Osteoblast (primary cell): ENCODE results near the gene HIRA. TPM values are rescaled to one million over a fixed set of nuclear protein-coding genes. Genes with fewer than 3 reads are reported as not detected.

Source experiments
- DNase-seq: peaks from one replicate; pipeline ENCODE4 v3.0.0; 2011; ENCODE audit warnings: low spot score, mixed read lengths; ENCODE audit not compliant: insufficient read length; ENCODE audit errors: missing footprints
- H2AFZ ChIP-seq: 2 replicates; pipeline ENCODE4 v1.6.0; 2011; ENCODE audit warnings: mild to moderate bottlenecking, low read length
- H3K27ac ChIP-seq: 2 replicates; pipeline ENCODE4 v1.5.1; 2011; ENCODE audit warnings: mild to moderate bottlenecking, low read depth, low read length, moderate library complexity
- H3K27me3 ChIP-seq: 2 replicates; pipeline ENCODE4 v1.6.0; 2012; ENCODE audit warnings: mild to moderate bottlenecking, control low read depth, inconsistent platforms, low read length, moderate library complexity; ENCODE audit not compliant: insufficient read depth
- H3K36me3 ChIP-seq: 2 replicates; pipeline ENCODE4 v1.5.1; 2011; ENCODE audit warnings: mild to moderate bottlenecking, low read length, control low read depth, moderate library complexity; ENCODE audit not compliant: insufficient read depth
- H3K4me1 ChIP-seq: 2 replicates; pipeline ENCODE4 v1.5.1; 2011; ENCODE audit warnings: mild to moderate bottlenecking, low read length, control low read depth, moderate library complexity; ENCODE audit not compliant: insufficient read depth
- H3K4me2 ChIP-seq: 2 replicates; pipeline ENCODE4 v1.6.0; 2011; ENCODE audit warnings: mild to moderate bottlenecking, low read length; ENCODE audit not compliant: insufficient read depth
- H3K4me3 ChIP-seq: fragments of 200-600 bp; sonication (generic); 3 replicates; pipeline ENCODE4 v1.5.1; 2012; ENCODE audit warnings: mild to moderate bottlenecking, low read length, inconsistent platforms; ENCODE audit not compliant: insufficient read depth
- H3K79me2 ChIP-seq: 2 replicates; pipeline ENCODE4 v1.6.0; 2012; ENCODE audit warnings: mild to moderate bottlenecking, low read length, control low read depth, inconsistent platforms; ENCODE audit not compliant: insufficient read depth
- H3K9me3 ChIP-seq: 2 replicates; pipeline ENCODE4 v1.5.1; 2011; ENCODE audit warnings: low read depth, low read length, control low read depth
- H4K20me1 ChIP-seq: 2 replicates; pipeline ENCODE4 v1.6.0; 2012; ENCODE audit warnings: mild to moderate bottlenecking, low read length, control low read depth; ENCODE audit not compliant: insufficient read depth
- CTCF ChIP-seq: IDR thresholded peaks from 2 replicates; pipeline ENCODE4 v1.5.1; 2011; ENCODE audit warnings: mild to moderate bottlenecking, low read depth, low read length, moderate library complexity; ENCODE audit errors: extremely low read depth
- total RNA-seq: library from RNA; depleted of rRNA; stranded (reverse); fragments of >200 nt; gene quantifications from 2 replicates; pipeline ENCODE4 v1.2.3, GENCODE V29; 2012

Gene HIRA
- total RNA-seq, 1 donor = 22.1 TPM

- peaks cover 22% of the 10 kb centered on the region for H3K4me1 ChIP-seq
- DNase-seq = peak; percentile 98
- H3K27me3 ChIP-seq = no peaks in the 10 kb centered on the region
- H3K27ac ChIP-seq = peak within 1 kb of the TSS; percentile 100
- H4K20me1 ChIP-seq = peaks cover 26% of the 10 kb centered on the region
- H2AFZ ChIP-seq = peak within 1 kb of the TSS; percentile 97
- H3K4me2 ChIP-seq = peak within 1 kb of the TSS; percentile 99
- H3K4me3 ChIP-seq = peak within 1 kb of the TSS; percentile 88
- no peak for TF ChIP-seq CTCF
- peaks cover 16% of the 10 kb centered on the region for H3K36me3 ChIP-seq
- no peaks in the 10 kb centered on the region for H3K9me3 ChIP-seq
- H3K79me2 ChIP-seq = peaks cover 56% of the 10 kb centered on the region
These were observed 48.0 kb upstream of the HIRA start, which contains the start of gene CDC45 for GRCh38 chr22:19479355-19480172. Gene CDC45 (plus strand): TSS chr22:19479920. CDS start chr22:19479969, 49 bp downstream.

GRCh38 chr22:19478901-19479354 lies 47.4 kb upstream of the HIRA start, which contains the start of gene UFD1:
Gene UFD1 (minus strand): TSS chr22:19479193. CDS start chr22:19479085, 108 bp downstream.
- peak within 1 kb of the TSS; percentile 100 for H3K27ac ChIP-seq
- peak; percentile 96 for DNase-seq
- H3K4me3 ChIP-seq = peak within 1 kb of the TSS; percentile 88
- peaks cover 14% of the 10 kb centered on the region for H3K36me3 ChIP-seq
- peaks cover 22% of the 10 kb centered on the region for H3K4me1 ChIP-seq
- H2AFZ ChIP-seq = peak within 1 kb of the TSS; percentile 97
- no peaks in the 10 kb centered on the region for H3K9me3 ChIP-seq
- no peak for TF ChIP-seq CTCF
- H3K27me3 ChIP-seq = no peaks in the 10 kb centered on the region
- peaks cover 60% of the 10 kb centered on the region for H3K79me2 ChIP-seq
- peak within 1 kb of the TSS; percentile 99 for H3K4me2 ChIP-seq
- peaks cover 28% of the 10 kb centered on the region for H4K20me1 ChIP-seq

GRCh38 chr22:19478045-19478900 lies 46.7 kb upstream of the HIRA start:
- Histone ChIP-seq H2AFZ (peak overlapping the region; percentile 84), H3K9me3 (no peaks in the 10 kb centered on the region), H3K36me3 (peaks cover 20% of the 10 kb centered on the region), H4K20me1 (peaks cover 30% of the 10 kb centered on the region), H3K27ac (peak overlapping the region; percentile 100), H3K4me3 (peak overlapping the region; percentile 88), H3K27me3 (no peaks in the 10 kb centered on the region), H3K4me2 (peak overlapping the region; percentile 82), H3K79me2 (peaks cover 67% of the 10 kb centered on the region), H3K4me1 (peaks cover 22% of the 10 kb centered on the region)
- DNase-seq = peak; percentile 82
- no peak for TF ChIP-seq CTCF
